ENCODE results near the gene GTPBP6. TPM values are rescaled to one million over a fixed set of nuclear protein-coding genes. Genes with fewer than 3 reads are reported as not detected.
"Not testable (repeated sequence)": the region's sequence is repeated elsewhere in the genome, so short reads cannot be mapped to it uniquely, and the experiment has no call there.

GTPBP6 gene
- total and polyA plus RNA-seq, 2 experiments from 2014 or later: 41.4 to 66.8 TPM

DNA sequence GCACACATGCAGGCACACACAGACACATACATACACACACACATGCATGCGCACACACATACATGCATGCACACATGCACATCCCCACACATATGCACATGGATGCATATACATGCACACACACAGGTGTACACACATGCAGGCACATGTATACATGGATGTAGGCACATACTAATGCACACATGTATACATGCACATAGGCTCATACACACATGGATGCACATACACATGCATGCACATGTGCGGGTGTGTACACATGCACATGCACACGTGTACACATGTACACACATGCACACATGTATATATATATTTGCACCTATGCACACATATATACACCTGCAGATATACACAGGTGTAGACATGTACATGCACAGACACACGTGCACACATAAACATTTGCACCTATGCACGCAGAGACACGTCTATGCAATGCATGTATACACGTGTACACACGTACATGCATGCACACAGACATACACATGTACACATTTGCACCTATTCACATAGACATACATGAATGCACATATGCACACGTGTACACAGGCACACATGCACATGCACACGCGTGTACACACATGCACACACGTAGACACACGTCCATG, 33.4 kb downstream of the GTPBP6 start:
- peaks cover 56% of the 10 kb centered on the region for H3K36me3 ChIP-seq (ENCODE audit: insufficient read depth)
- TF ChIP-seq ZNF114 (CRISPR knock-in tag; IDR thresholded peaks at IDR 0.05): no peak
- TF ChIP-seq POLR2AphosphoS5 (IDR thresholded peaks at IDR 0.05; ENCODE audit: low read depth): peak; percentile 51; the same call in 1 of the 2 replicates
- TF ChIP-seq, protein P1, sequence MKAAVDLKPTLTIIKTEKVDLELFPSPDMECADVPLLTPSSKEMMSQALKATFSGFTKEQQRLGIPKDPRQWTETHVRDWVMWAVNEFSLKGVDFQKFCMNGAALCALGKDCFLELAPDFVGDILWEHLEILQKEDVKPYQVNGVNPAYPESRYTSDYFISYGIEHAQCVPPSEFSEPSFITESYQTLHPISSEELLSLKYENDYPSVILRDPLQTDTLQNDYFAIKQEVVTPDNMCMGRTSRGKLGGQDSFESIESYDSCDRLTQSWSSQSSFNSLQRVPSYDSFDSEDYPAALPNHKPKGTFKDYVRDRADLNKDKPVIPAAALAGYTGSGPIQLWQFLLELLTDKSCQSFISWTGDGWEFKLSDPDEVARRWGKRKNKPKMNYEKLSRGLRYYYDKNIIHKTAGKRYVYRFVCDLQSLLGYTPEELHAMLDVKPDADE (IDR thresholded peaks at IDR 0.05): no peak
- TF ChIP-seq, protein P2, sequence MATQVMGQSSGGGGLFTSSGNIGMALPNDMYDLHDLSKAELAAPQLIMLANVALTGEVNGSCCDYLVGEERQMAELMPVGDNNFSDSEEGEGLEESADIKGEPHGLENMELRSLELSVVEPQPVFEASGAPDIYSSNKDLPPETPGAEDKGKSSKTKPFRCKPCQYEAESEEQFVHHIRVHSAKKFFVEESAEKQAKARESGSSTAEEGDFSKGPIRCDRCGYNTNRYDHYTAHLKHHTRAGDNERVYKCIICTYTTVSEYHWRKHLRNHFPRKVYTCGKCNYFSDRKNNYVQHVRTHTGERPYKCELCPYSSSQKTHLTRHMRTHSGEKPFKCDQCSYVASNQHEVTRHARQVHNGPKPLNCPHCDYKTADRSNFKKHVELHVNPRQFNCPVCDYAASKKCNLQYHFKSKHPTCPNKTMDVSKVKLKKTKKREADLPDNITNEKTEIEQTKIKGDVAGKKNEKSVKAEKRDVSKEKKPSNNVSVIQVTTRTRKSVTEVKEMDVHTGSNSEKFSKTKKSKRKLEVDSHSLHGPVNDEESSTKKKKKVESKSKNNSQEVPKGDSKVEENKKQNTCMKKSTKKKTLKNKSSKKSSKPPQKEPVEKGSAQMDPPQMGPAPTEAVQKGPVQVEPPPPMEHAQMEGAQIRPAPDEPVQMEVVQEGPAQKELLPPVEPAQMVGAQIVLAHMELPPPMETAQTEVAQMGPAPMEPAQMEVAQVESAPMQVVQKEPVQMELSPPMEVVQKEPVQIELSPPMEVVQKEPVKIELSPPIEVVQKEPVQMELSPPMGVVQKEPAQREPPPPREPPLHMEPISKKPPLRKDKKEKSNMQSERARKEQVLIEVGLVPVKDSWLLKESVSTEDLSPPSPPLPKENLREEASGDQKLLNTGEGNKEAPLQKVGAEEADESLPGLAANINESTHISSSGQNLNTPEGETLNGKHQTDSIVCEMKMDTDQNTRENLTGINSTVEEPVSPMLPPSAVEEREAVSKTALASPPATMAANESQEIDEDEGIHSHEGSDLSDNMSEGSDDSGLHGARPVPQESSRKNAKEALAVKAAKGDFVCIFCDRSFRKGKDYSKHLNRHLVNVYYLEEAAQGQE (IDR thresholded peaks at IDR 0.05; ENCODE audit: unreplicated experiment): no peak
- TF ChIP-seq CREB1 (CRISPR knock-in tag; IDR thresholded peaks at IDR 0.05; ENCODE audit: low read depth): no peak
- Mint-ChIP-seq H3K27me3 (ENCODE audit: insufficient read depth, low read depth, poor library complexity) (peaks cover 12% of the 10 kb centered on the region), H3K4me1 (peaks cover 21% of the 10 kb centered on the region), H3K27ac (no peak overlapping the region), H3K4me3 (0 out of 3 replicates have a peak overlapping the region, but pooled peaks have one; percentile 16), H3K9me3 (peaks cover 11% of the 10 kb centered on the region; the same call in 2 of the 3 replicates), H3K36me3 (ENCODE audit: low read depth) (peaks cover 75% of the 10 kb centered on the region)
- H3K9me2 ChIP-seq (ENCODE audit: insufficient read depth): no peaks in the 10 kb centered on the region
- H3F3A ChIP-seq (replicated peaks; ENCODE audit: low read depth): peaks cover 41% of the 10 kb centered on the region
- DNase-seq (ENCODE audit: low spot score): no peak
- peaks cover 30% of the 10 kb centered on the region for H4K20me1 ChIP-seq (replicated peaks; ENCODE audit: insufficient read depth)
- H3K4me2 ChIP-seq: no peak overlapping the region
- peaks cover 70% of the 10 kb centered on the region for H3K79me2 ChIP-seq (replicated peaks; ENCODE audit: insufficient read depth)
- H3K4me3 ChIP-seq: no peak overlapping the region
- no peak for ATAC-seq
- H3K27me3 ChIP-seq (ENCODE audit: insufficient read depth): no peaks in the 10 kb centered on the region
- peak overlapping the region; percentile 66; the same call in 1 of the 2 replicates for H3K27ac ChIP-seq (ENCODE audit: low read depth)
- H2AFZ ChIP-seq: no peak overlapping the region
- H3K4me1 ChIP-seq (ENCODE audit: insufficient read depth): no peaks in the 10 kb centered on the region; the same call in 1 of the 2 replicates

DNA sequence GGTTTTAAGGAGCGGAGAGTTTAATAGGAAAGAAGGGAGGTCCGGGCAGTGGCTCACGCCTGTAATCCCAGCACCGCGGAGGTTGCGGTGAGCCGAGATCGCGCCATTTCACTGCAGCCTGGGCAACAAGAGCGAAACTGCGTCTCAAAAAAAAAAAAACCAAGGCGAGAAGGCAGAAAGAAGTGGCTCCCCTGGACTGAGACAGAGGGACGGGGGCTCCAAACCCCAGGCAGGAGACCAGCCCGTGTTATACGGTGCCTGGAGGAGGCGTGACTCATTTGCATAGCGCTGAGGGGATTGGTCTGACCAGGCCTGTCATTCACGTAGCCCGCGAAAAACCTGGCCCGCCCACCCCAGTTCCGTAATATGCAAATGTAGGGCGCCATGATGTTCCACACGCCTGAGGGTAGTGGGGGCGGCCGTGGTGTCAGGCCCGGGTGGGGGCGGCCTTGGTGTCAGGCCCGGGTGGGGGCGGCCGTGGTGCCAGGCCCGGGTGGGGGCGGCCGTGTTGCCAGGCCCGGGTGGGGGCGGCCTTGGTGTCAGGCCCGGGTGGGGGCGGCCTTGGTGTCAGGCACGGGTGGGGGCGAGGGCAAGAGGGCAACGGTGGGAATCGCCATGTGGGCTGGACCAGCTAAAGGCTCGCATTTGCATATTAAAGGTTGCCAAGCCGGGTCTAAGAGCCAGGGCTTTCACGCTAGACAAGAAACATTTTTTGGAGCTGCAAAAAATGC, 35.3 kb downstream of the GTPBP6 start:
- H2AFZ ChIP-seq: no peak overlapping the region
- H3K9me2 ChIP-seq (ENCODE audit: insufficient read depth): no peaks in the 10 kb centered on the region
- Mint-ChIP-seq H3K9me3 (peaks cover 20% of the 10 kb centered on the region), H3K27me3 (ENCODE audit: insufficient read depth, low read depth, poor library complexity) (peaks cover 27% of the 10 kb centered on the region), H3K36me3 (ENCODE audit: low read depth) (peaks cover 69% of the 10 kb centered on the region), H3K4me1 (peaks cover 33% of the 10 kb centered on the region), H3K27ac (peak overlapping the region; percentile 99), H3K4me3 (peak overlapping the region; percentile 92)
- peaks cover 46% of the 10 kb centered on the region for H3F3A ChIP-seq (replicated peaks; ENCODE audit: low read depth)
- peak overlapping the region; percentile 96 for H3K27ac ChIP-seq (ENCODE audit: low read depth)
- peak; percentile 98 for DNase-seq (ENCODE audit: low spot score)
- H3K79me2 ChIP-seq (replicated peaks; ENCODE audit: insufficient read depth): peaks cover 76% of the 10 kb centered on the region
- peak; percentile 68 for TF ChIP-seq CREB1 (CRISPR knock-in tag; IDR thresholded peaks at IDR 0.05; ENCODE audit: low read depth)
- TF ChIP-seq, protein P1 (IDR thresholded peaks at IDR 0.05): no peak
- no peak for TF ChIP-seq JUNB (IDR thresholded peaks at IDR 0.05; ENCODE audit: unreplicated experiment)
- peak; percentile 95 for TF ChIP-seq POLR2AphosphoS5 (IDR thresholded peaks at IDR 0.05; ENCODE audit: low read depth)
- ATAC-seq: peak; percentile 92
- peak overlapping the region; percentile 94 for H3K4me3 ChIP-seq
- peaks cover 10% of the 10 kb centered on the region; the same call in 1 of the 2 replicates for H3K4me1 ChIP-seq (ENCODE audit: insufficient read depth)
- H4K20me1 ChIP-seq (replicated peaks; ENCODE audit: insufficient read depth): peaks cover 30% of the 10 kb centered on the region
- peaks cover 38% of the 10 kb centered on the region for H3K36me3 ChIP-seq (ENCODE audit: insufficient read depth)
- peak overlapping the region; percentile 87 for H3K4me2 ChIP-seq
- no peaks in the 10 kb centered on the region for H3K27me3 ChIP-seq (ENCODE audit: insufficient read depth)

- ATAC-seq; H2AFZ ChIP-seq; H3K27me3 ChIP-seq (ENCODE audit: insufficient read depth); H3K9me2 ChIP-seq (ENCODE audit: insufficient read depth); DNase-seq (ENCODE audit: low spot score): not testable (repeated sequence)
- peaks cover 65% of the 10 kb centered on the region for H3K36me3 Mint-ChIP-seq (ENCODE audit: low read depth)
- peak overlapping the region; percentile 94 for H3K4me3 ChIP-seq
- peaks cover 68% of the 10 kb centered on the region for H3K79me2 ChIP-seq (replicated peaks; ENCODE audit: insufficient read depth)
- peak overlapping the region; percentile 92 for H3K4me3 Mint-ChIP-seq
- peaks cover 27% of the 10 kb centered on the region for H3K27me3 Mint-ChIP-seq (ENCODE audit: insufficient read depth, low read depth, poor library complexity)
- peaks cover 42% of the 10 kb centered on the region for H3F3A ChIP-seq (replicated peaks; ENCODE audit: low read depth)
- peaks cover 33% of the 10 kb centered on the region for H3K4me1 Mint-ChIP-seq
- H3K27ac ChIP-seq (ENCODE audit: low read depth): peak overlapping the region; percentile 99
- peak overlapping the region; percentile 81 for H3K4me2 ChIP-seq
- H4K20me1 ChIP-seq (replicated peaks; ENCODE audit: insufficient read depth): peaks cover 23% of the 10 kb centered on the region
- H3K4me1 ChIP-seq (ENCODE audit: insufficient read depth): peaks cover 10% of the 10 kb centered on the region; the same call in 1 of the 2 replicates
- peaks cover 31% of the 10 kb centered on the region for H3K36me3 ChIP-seq (ENCODE audit: insufficient read depth)
- peak overlapping the region; percentile 97 for H3K27ac Mint-ChIP-seq
- peaks cover 20% of the 10 kb centered on the region for H3K9me3 Mint-ChIP-seq
Observed at GRCh38 chrX:282000-282681, 36.5 kb downstream of the GTPBP6 start.
